ENCODE measurements around the gene ANKRD35. TPM values are rescaled to one million over a fixed set of nuclear protein-coding genes. Genes with fewer than 3 reads are reported as not detected.

Gene ANKRD35
- total and polyA plus RNA-seq, 4 donors = 2.0 to 3.7 (median 2.8) TPM

- H3K4me1 ChIP-seq (ENCODE audit: control insufficient read depth in 5 of 5, insufficient read depth in 5 of 5, low read length in 5 of 5) = peaks cover 4 to 17% (median 8%) of the 10 kb centered on the region in 5 donors
- H3K27me3 ChIP-seq (ENCODE audit: control insufficient read depth in 3 of 3, insufficient read depth in 3 of 3, low read length in 2 of 3) = no peaks in the 10 kb centered on the region
- peaks cover 4 to 30% (median 12%) of the 10 kb centered on the region in 4 donors for H3K36me3 ChIP-seq (ENCODE audit: control insufficient read depth in 4 of 4, insufficient read depth in 4 of 4, low read length in 4 of 4)
- no peak overlapping the region for H3K4me3 ChIP-seq
- no peak overlapping the region for H3K27ac ChIP-seq (ENCODE audit: low read depth in 1 of 2, low read length in 1 of 2)
- no peak for TF ChIP-seq CTCF (IDR thresholded peaks at IDR 0.05; ENCODE audit: control extremely low read depth, extremely low read depth)
- DNase-seq (no peak), ATAC-seq (ENCODE audit: insufficient read depth, low FRiP score) (no peak)
- no peaks in the 10 kb centered on the region for H3K9me3 ChIP-seq (ENCODE audit: control insufficient read depth in 4 of 4, insufficient read depth in 3 of 4, low read length in 3 of 4)
- H3K9ac ChIP-seq (ENCODE audit: insufficient read depth in 1 of 2, low read length in 2 of 2) = no peak overlapping the region
- WGBS, 2 donors = 84 to 85% methylated on average over 5 of the region's 5 CpGs
Measured at GRCh38 chr1:145916745-145917144, 31.1 kb upstream of the ANKRD35 start.

DNA sequence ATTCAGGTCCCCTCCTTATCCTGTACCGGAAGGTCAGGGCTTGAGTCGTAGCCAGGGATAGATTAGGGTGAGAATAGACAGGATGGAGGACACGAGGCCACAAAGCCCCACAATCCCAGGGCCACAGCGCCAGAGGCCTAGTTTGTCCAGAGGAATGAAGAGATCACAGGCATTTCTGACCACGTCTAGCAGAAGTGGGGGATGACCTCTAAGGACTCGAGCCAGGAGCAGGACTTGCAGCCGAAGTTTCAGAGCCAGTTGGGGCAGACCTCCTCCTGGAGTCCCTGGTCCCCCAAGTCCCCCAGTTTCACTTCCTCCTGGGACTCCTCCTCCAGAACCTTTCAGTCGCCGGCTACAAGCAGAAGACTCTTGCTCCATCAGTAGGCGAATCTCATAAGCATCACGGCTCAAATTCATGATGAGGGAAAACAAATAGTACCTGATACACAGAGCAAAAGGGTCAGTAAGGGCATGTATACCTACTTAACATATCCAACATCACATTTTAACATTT is 26.5 kb upstream of the ANKRD35 start:
- Histone ChIP-seq H3K27ac (ENCODE audit: low read depth in 1 of 2, low read length in 1 of 2) (no peak overlapping the region), H3K36me3 (ENCODE audit: control insufficient read depth in 4 of 4, insufficient read depth in 4 of 4, low read length in 4 of 4) (peaks cover 12 to 33% (median 12%) of the 10 kb centered on the region in 4 donors), H3K4me3 (no peak overlapping the region), H3K27me3 (ENCODE audit: control insufficient read depth in 3 of 3, insufficient read depth in 3 of 3, low read length in 2 of 3) (no peaks in the 10 kb centered on the region), H3K4me1 (ENCODE audit: control insufficient read depth in 5 of 5, insufficient read depth in 5 of 5, low read length in 5 of 5) (peaks cover 0 to 16% (median under 1%) of the 10 kb centered on the region in 5 donors), H3K9me3 (ENCODE audit: control insufficient read depth in 4 of 4, insufficient read depth in 3 of 4, low read length in 3 of 4) (no peaks in the 10 kb centered on the region), H3K9ac (ENCODE audit: insufficient read depth in 1 of 2, low read length in 2 of 2) (no peak overlapping the region)
- 81 to 86% methylated on average over 11 of the region's 11 CpGs for WGBS, 2 donors
- ATAC-seq (ENCODE audit: insufficient read depth, low FRiP score) (no peak), DNase-seq (no peak)
- no peak for TF ChIP-seq CTCF (IDR thresholded peaks at IDR 0.05; ENCODE audit: control extremely low read depth, extremely low read depth)

DNA sequence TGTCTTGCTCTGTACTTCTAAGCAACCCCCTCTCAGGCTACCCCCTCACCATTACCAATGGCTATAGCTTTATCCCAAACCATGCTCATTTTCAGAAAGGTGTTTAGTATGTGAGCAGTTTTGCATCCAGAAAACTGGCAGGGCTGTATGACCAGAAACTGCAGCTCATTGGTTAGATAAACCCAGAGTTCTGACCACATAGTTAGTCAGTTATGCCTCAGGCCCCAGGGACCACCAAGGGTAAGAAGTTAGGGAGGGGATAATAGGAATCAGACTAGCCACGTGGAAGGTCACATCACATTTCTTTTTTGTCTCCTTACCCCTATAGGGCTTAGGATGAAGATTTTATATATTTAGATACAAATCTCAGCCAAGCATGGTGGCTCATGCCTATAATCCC is 23.0 kb upstream of the ANKRD35 start:
- Histone ChIP-seq H3K9ac (ENCODE audit: insufficient read depth in 1 of 2, low read length in 2 of 2) (no peak overlapping the region), H3K9me3 (ENCODE audit: control insufficient read depth in 4 of 4, insufficient read depth in 3 of 4, low read length in 3 of 4) (no peaks in the 10 kb centered on the region), H3K4me1 (ENCODE audit: control insufficient read depth in 5 of 5, insufficient read depth in 5 of 5, low read length in 5 of 5) (peaks cover 0 to 16% (median 0%) of the 10 kb centered on the region in 5 donors), H3K27me3 (ENCODE audit: control insufficient read depth in 3 of 3, insufficient read depth in 3 of 3, low read length in 2 of 3) (no peaks in the 10 kb centered on the region), H3K27ac (ENCODE audit: low read depth in 1 of 2, low read length in 1 of 2) (peak overlapping the region; percentile 15 to 38), H3K36me3 (ENCODE audit: control insufficient read depth in 4 of 4, insufficient read depth in 4 of 4, low read length in 4 of 4) (peaks cover 7 to 14% (median 11%) of the 10 kb centered on the region in 4 donors), H3K4me3 (no peak overlapping the region)
- WGBS, 2 donors = 83 to 84% methylated on average over 1 of the region's 1 CpG
- DNase-seq (no peak), ATAC-seq (ENCODE audit: insufficient read depth, low FRiP score) (no peak)
- TF ChIP-seq CTCF (IDR thresholded peaks at IDR 0.05; ENCODE audit: control extremely low read depth, extremely low read depth) = no peak
